K562 (cell line): ENCODE data around the gene SOWAHA.

Source experiments
- PTBP1 ChIP-seq: fragments of 200-400 bp; formaldehyde crosslinking; IDR thresholded peaks from 2 replicates; pipeline ENCODE4 v1.6.1; 2017; ENCODE audit warnings: low read depth, low read length
- RAD51 ChIP-seq: fragments of 450-650 bp; IDR thresholded peaks from 2 replicates; pipeline ENCODE4 v1.7.1; 2016; ENCODE audit warnings: low read depth, mild to moderate bottlenecking, borderline replicate concordance
- YBX1 ChIP-seq: fragments of 450-650 bp; IDR thresholded peaks from 2 replicates; pipeline ENCODE4 v1.7.1; 2016; ENCODE audit warnings: mild to moderate bottlenecking

DNA sequence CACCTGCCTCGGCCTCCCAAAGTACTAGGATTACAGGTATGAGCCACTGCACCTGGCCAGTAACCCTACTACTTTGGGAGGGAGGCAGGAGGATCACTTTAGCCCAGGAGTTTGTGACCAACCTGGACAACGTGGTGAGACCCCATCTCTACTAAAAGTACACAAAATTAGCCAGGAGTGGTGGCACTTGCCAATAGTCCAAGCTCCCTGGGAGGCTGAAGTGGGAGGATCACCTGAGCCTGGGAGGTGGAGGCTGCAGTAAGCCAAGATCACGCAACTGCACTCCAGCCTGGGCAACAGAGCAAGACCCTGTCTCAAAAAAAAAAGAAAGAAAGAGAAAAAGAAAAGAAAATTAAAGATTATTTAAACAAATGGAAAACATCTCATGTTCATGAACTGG is 42.9 kb downstream of the SOWAHA start:
- TF ChIP-seq RAD51 (no peak), YBX1 (no peak), PTBP1 (no peak)
